Fibroblast of lung (primary cell): Measurements from ENCODE around the gene MLST8. TPM values are rescaled to one million over a fixed set of nuclear protein-coding genes. Genes with fewer than 3 reads are reported as not detected.

ENCODE experiments used
- DNase-seq, 2 donors: peaks; one replicate each; pipeline versions ENCODE4 v3.0.0 to v3.0.0-alpha.2; 2010; ENCODE audit warnings: low read depth in 2 of 2
- H2AFZ ChIP-seq: 2 replicates; pipeline ENCODE4 v1.5.1; 2012; ENCODE audit warnings: low read length, control low read depth, inconsistent platforms
- H3K27ac ChIP-seq: 2 replicates; pipeline ENCODE4 v1.5.1; 2011; ENCODE audit warnings: low read length, control low read depth; ENCODE audit not compliant: insufficient read depth
- H3K27me3 ChIP-seq: 2 replicates; pipeline ENCODE4 v1.5.1; 2011; ENCODE audit warnings: mild to moderate bottlenecking, low read length; ENCODE audit not compliant: control insufficient read depth, insufficient read depth
- H3K36me3 ChIP-seq: 2 replicates; pipeline ENCODE4 v1.5.1; 2011; ENCODE audit warnings: low read length; ENCODE audit not compliant: control insufficient read depth, insufficient read depth
- H3K4me1 ChIP-seq: 2 replicates; pipeline ENCODE4 v1.5.1; 2011; ENCODE audit warnings: low read length; ENCODE audit not compliant: control insufficient read depth, insufficient read depth; ENCODE audit errors: extremely low read depth
- H3K4me2 ChIP-seq: 2 replicates; pipeline ENCODE4 v1.5.1; 2011; ENCODE audit warnings: low read length, control low read depth; ENCODE audit not compliant: insufficient read depth; ENCODE audit errors: extremely low read depth
- H3K4me3 ChIP-seq, 4 experiments: fragments of 200-600 bp in 1 of 4; sonication (generic) in 1 of 4; replicated peaks in 1 of 4; 2 replicates each; pipeline ENCODE4 v1.5.1; 2011 to 2016; ENCODE audit warnings: low read length in 4 of 4, low read depth in 3 of 4, mild to moderate bottlenecking in 3 of 4, control low read depth in 2 of 4, inconsistent platforms in 1 of 4, mixed read lengths in 1 of 4; ENCODE audit not compliant: insufficient read depth in 1 of 4; ENCODE audit errors: control extremely low read depth in 1 of 4
- H3K79me2 ChIP-seq: 2 replicates; pipeline ENCODE4 v1.5.1; 2012; ENCODE audit warnings: mild to moderate bottlenecking, low read length, inconsistent platforms; ENCODE audit not compliant: control insufficient read depth, insufficient read depth
- H3K9ac ChIP-seq: 2 replicates; pipeline ENCODE4 v1.5.1; 2011; ENCODE audit warnings: mild to moderate bottlenecking, low read length, control low read depth; ENCODE audit not compliant: insufficient read depth
- H3K9me3 ChIP-seq: 2 replicates; pipeline ENCODE4 v1.5.1; 2012; ENCODE audit warnings: low read depth, low read length; ENCODE audit not compliant: control insufficient read depth, insufficient read depth
- H4K20me1 ChIP-seq: 2 replicates; pipeline ENCODE4 v1.5.1; 2011; ENCODE audit warnings: low read length; ENCODE audit not compliant: control insufficient read depth, insufficient read depth; ENCODE audit errors: extremely low read depth
- EZH2 ChIP-seq: IDR thresholded peaks from 2 replicates; pipeline ENCODE4 v1.5.1; 2012; ENCODE audit warnings: low read length, control low read depth, mild to moderate bottlenecking; ENCODE audit errors: missing control alignments
- polyA plus RNA-seq, 2 donors: library from polyadenylated mRNA; depleted of rRNA in 1 of 2; stranded (reverse) in 1 of 2; unstranded in 1 of 2; fragments of >200 nt; gene quantifications; 2 replicates each; pipeline ENCODE4 v1.2.1, GENCODE V29; 2011 to 2012; ENCODE audit warnings: missing spikeins in 1 of 2
- total RNA-seq: library from RNA; depleted of rRNA; stranded (reverse); fragments of >200 nt; gene quantifications from 2 replicates; pipeline ENCODE4 v1.2.1, GENCODE V29; 2014
- TF ChIP-seq, protein P1 (sequence below), 2 donors: IDR thresholded peaks in 1 of 2; conservative IDR thresholded peaks in 1 of 2; 1 replicate in 1 of 2; 2 replicates in 1 of 2; pipeline ENCODE4 v1.5.1; 2011 to 2012; ENCODE audit warnings: low read length in 2 of 2, control low read depth in 1 of 2, inconsistent platforms in 1 of 2, low read depth in 1 of 2, mild to moderate bottlenecking in 1 of 2

Gene MLST8
- total and polyA plus RNA-seq, 2 donors (not counting 1 experiment from before 2014, with no cell fraction given), result 16.8 to 30.9 TPM

DNA sequence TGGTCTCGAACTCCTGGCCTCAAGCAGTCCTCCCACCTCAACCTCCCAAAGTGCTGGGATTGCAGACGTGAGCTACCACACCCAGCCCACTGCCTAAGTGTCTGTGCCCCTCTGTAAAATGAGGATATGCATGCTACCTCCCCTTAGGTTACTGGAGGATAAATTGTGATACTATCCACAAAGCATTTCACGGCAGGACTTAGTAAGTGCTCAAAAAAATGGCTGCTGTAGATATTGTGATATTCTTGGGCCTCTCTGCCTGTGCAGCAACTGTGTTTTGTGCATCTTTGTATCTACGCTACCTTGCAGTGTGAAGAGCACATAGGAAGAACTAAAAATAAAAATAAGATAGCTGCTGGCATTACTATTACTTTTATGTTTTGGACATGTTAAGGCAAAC is 7.0 kb upstream of the MLST8 start:
- Histone ChIP-seq H3K27me3 (peaks cover 45% of the 10 kb centered on the region), H3K4me2 (no peak overlapping the region), H3K9me3 (no peaks in the 10 kb centered on the region), H2AFZ (no peak overlapping the region), H4K20me1 (no peaks in the 10 kb centered on the region), H3K27ac (no peak overlapping the region), H3K9ac (no peak overlapping the region), H3K36me3 (no peaks in the 10 kb centered on the region), H3K4me1 (no peaks in the 10 kb centered on the region), H3K4me3 (no peak overlapping the region), H3K79me2 (no peaks in the 10 kb centered on the region)
- DNase-seq, result no peak
- TF ChIP-seq, protein P1, sequence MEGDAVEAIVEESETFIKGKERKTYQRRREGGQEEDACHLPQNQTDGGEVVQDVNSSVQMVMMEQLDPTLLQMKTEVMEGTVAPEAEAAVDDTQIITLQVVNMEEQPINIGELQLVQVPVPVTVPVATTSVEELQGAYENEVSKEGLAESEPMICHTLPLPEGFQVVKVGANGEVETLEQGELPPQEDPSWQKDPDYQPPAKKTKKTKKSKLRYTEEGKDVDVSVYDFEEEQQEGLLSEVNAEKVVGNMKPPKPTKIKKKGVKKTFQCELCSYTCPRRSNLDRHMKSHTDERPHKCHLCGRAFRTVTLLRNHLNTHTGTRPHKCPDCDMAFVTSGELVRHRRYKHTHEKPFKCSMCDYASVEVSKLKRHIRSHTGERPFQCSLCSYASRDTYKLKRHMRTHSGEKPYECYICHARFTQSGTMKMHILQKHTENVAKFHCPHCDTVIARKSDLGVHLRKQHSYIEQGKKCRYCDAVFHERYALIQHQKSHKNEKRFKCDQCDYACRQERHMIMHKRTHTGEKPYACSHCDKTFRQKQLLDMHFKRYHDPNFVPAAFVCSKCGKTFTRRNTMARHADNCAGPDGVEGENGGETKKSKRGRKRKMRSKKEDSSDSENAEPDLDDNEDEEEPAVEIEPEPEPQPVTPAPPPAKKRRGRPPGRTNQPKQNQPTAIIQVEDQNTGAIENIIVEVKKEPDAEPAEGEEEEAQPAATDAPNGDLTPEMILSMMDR (conservative IDR thresholded peaks at IDR 0.05 in 1 of 2, IDR thresholded peaks at IDR 0.05 in 1 of 2; ENCODE audit: low read depth in 1 of 2, low read length in 2 of 2), result no peak
- TF ChIP-seq EZH2, result no peak

DNA sequence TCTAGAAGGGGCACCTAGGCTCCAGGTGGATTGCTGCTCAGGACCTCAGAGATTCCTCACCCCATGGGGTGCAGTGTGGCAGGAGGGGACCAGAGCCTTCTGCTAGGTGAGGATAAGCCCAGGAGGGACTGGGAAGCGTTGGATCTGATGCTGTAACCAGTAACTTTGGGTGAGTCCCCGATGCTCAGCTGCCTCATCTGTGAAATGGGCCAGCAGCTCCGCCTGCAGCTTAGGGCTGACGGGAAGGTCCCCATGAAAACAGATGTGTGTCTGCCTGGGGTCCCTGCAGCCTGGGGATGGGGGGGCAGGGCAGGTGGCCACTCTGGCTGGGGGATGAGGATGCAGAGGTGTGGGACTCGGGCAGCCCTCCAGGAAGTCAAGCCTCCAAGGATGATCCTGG is 6.2 kb upstream of the MLST8 start:
- TF ChIP-seq, protein P1 (conservative IDR thresholded peaks at IDR 0.05 in 1 of 2, IDR thresholded peaks at IDR 0.05 in 1 of 2; ENCODE audit: low read depth in 1 of 2, low read length in 2 of 2), result no peak
- no peak for TF ChIP-seq EZH2
- no peak overlapping the region for H3K27ac ChIP-seq
- no peak overlapping the region for H2AFZ ChIP-seq
- H3K4me3 ChIP-seq, result no peak overlapping the region
- peaks cover 43% of the 10 kb centered on the region for H3K27me3 ChIP-seq
- H4K20me1 ChIP-seq, result no peaks in the 10 kb centered on the region
- no peak overlapping the region for H3K9ac ChIP-seq
- no peaks in the 10 kb centered on the region for H3K4me1 ChIP-seq
- H3K4me2 ChIP-seq, result no peak overlapping the region
- no peak for DNase-seq
- H3K9me3 ChIP-seq, result no peaks in the 10 kb centered on the region
- H3K36me3 ChIP-seq, result no peaks in the 10 kb centered on the region
- H3K79me2 ChIP-seq, result no peaks in the 10 kb centered on the region

DNA sequence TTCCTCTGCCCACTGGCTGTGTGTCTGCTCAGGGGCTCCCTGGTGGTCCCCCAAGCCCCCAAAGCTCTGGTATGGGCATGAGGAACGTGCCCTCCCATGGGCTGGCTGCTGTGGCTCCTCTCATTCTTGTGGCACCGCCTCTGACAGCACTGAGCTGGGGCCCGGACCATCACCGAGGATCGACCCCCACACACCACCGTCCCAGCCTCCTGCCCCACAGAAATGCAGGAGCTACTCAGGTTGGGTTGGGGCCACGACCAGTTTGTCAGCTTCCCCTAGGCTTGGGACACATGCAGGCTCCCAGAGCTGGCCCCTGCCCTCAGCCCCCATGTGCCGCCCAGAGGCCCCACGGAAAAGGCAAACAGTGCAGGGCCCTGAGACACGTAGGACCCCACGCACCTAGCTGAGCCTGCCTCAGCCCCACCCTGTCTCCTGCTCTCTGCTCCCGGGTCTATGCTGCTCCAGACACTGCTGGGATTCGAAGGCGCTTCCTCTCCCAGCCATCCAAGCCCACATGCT is 5.6 kb upstream of the MLST8 start:
- Histone ChIP-seq H3K9ac (no peak overlapping the region), H2AFZ (no peak overlapping the region), H4K20me1 (no peaks in the 10 kb centered on the region), H3K27ac (no peak overlapping the region), H3K79me2 (no peaks in the 10 kb centered on the region), H3K4me1 (no peaks in the 10 kb centered on the region), H3K4me3 (no peak overlapping the region), H3K36me3 (no peaks in the 10 kb centered on the region), H3K9me3 (no peaks in the 10 kb centered on the region), H3K4me2 (no peak overlapping the region), H3K27me3 (peaks cover 41% of the 10 kb centered on the region)
- DNase-seq, result no peak
- no peak for TF ChIP-seq EZH2
- TF ChIP-seq, protein P1 (conservative IDR thresholded peaks at IDR 0.05 in 1 of 2, IDR thresholded peaks at IDR 0.05 in 1 of 2; ENCODE audit: low read depth in 1 of 2, low read length in 2 of 2), result no peak
